OCI-LY1 (cell line): ENCODE measurements around the gene SMCHD1.
"Not testable (repeated sequence)": the region's sequence is repeated elsewhere in the genome, so short reads cannot be mapped to it uniquely, and the experiment has no call there.

Source experiments
- H2AFZ ChIP-seq: fragments of 200-600 bp; sonication (generic), shearing (Covaris generic); 2 replicates; pipeline ENCODE4 v1.6.0; 2014; ENCODE audit warnings: antibody characterized with exemption, mild to moderate bottlenecking, low read length
- H3F3A ChIP-seq: fragments of 200-600 bp; sonication (generic), shearing (Covaris generic); 2 replicates; pipeline ENCODE4 v1.6.0; 2014; ENCODE audit warnings: mild to moderate bottlenecking, antibody characterized with exemption, low read length, moderate library complexity; ENCODE audit not compliant: insufficient read depth
- H3K27ac ChIP-seq: fragments of 200-600 bp; sonication (generic); 2 replicates; pipeline ENCODE4 v1.5.1; 2014; ENCODE audit warnings: low read length, mixed run types, mild to moderate bottlenecking, low read depth; ENCODE audit not compliant: poor library complexity, severe bottlenecking
- H3K27me3 ChIP-seq: fragments of 200-600 bp; sonication (generic); 2 replicates; pipeline ENCODE4 v1.6.0; 2014; ENCODE audit warnings: antibody characterized with exemption, mild to moderate bottlenecking, low read length, moderate library complexity; ENCODE audit not compliant: insufficient read depth
- H3K36me3 ChIP-seq: fragments of 200-600 bp; sonication (generic); 2 replicates; pipeline ENCODE4 v1.6.1; 2014; ENCODE audit warnings: mild to moderate bottlenecking, antibody characterized with exemption, low read length, moderate library complexity, mixed read lengths; ENCODE audit not compliant: insufficient read depth
- H3K4me1 ChIP-seq: fragments of 200-600 bp; sonication (generic); 2 replicates; pipeline ENCODE4 v1.5.1; 2014; ENCODE audit warnings: mild to moderate bottlenecking, low read length, moderate library complexity; ENCODE audit not compliant: insufficient read depth, severe bottlenecking
- H3K4me2 ChIP-seq: fragments of 200-600 bp; sonication (generic), shearing (Covaris generic); 2 replicates; pipeline ENCODE4 v1.6.1; 2014; ENCODE audit warnings: low read length
- H3K4me3 ChIP-seq: fragments of 200-600 bp; sonication (generic); 2 replicates; pipeline ENCODE4 v1.5.1; 2014; ENCODE audit warnings: low read length, low read depth, mild to moderate bottlenecking, mixed read lengths; ENCODE audit not compliant: poor library complexity, severe bottlenecking
- H3K79me2 ChIP-seq: fragments of 200-600 bp; shearing (Covaris generic); 2 replicates; pipeline ENCODE4 v1.6.1; 2016; ENCODE audit warnings: mixed run types, low read length, mixed read lengths; ENCODE audit not compliant: insufficient read depth
- H3K9ac ChIP-seq: fragments of 200-600 bp; sonication (generic), shearing (Covaris generic); 2 replicates; pipeline ENCODE4 v1.6.1; 2014; ENCODE audit warnings: mild to moderate bottlenecking, low read length, mixed read lengths
- H3K9me2 ChIP-seq: fragments of 200-600 bp; sonication (generic), shearing (Covaris generic); 2 replicates; pipeline ENCODE4 v1.6.1; 2014; ENCODE audit warnings: low read depth, mild to moderate bottlenecking, low read length, mixed read lengths
- H3K9me3 ChIP-seq: fragments of 200-600 bp; shearing (Covaris generic); 2 replicates; pipeline ENCODE4 v1.6.1; 2014; ENCODE audit warnings: low read length, mixed read lengths
- H4K20me1 ChIP-seq: fragments of 200-600 bp; sonication (generic), shearing (Covaris generic); 2 replicates; pipeline ENCODE4 v1.6.0; 2016; ENCODE audit warnings: mild to moderate bottlenecking, low read length; ENCODE audit not compliant: insufficient read depth
- CTCF ChIP-seq: fragments of 200-600 bp; sonication (generic), shearing (Covaris generic); IDR thresholded peaks from 2 replicates; pipeline ENCODE4 v1.5.1; 2017; ENCODE audit warnings: mild to moderate bottlenecking, antibody characterized with exemption, low read length, moderate library complexity, mixed read lengths
- EZH2 ChIP-seq: fragments of 200-600 bp; sonication (generic), shearing (Covaris generic); IDR thresholded peaks from 2 replicates; pipeline ENCODE4 v1.8.0; 2017; ENCODE audit warnings: borderline replicate concordance, mixed run types, mild to moderate bottlenecking, antibody characterized with exemption, low read length, moderate library complexity, mixed read lengths

The SMCHD1 gene

DNA sequence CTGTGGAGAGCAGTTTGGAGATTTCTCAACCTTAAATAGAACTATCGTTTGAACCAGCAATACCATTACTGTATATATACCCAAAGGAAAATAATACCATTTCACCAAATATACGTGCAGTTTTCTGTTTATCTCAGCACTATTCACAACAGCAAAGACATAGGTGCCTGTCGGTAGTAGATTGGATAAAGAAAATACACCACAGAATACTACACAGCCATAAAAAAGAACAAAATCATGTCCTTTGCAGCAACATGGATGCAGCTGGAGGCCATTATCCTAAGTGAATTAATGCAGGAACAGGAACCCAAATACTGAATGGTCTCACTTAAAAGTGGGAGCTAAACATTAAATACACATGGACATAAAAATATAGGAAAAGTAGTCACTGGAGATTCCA, 81.3 kb downstream of the SMCHD1 start:
- Histone ChIP-seq H3K27me3 (no peaks in the 10 kb centered on the region), H3K4me2 (no peak overlapping the region), H3K4me3 (no peak overlapping the region), H3K9ac (no peak overlapping the region), H2AFZ (no peak overlapping the region), H3K36me3 (peaks cover 75% of the 10 kb centered on the region), H4K20me1 (no peaks in the 10 kb centered on the region), H3K9me2 (no peaks in the 10 kb centered on the region), H3K79me2 (no peaks in the 10 kb centered on the region), H3K9me3 (no peaks in the 10 kb centered on the region), H3K4me1 (no peaks in the 10 kb centered on the region), H3F3A (no peaks in the 10 kb centered on the region), H3K27ac (no peak overlapping the region)
- TF ChIP-seq EZH2 = no peak
- no peak for TF ChIP-seq CTCF

- H3K27me3 ChIP-seq, H3F3A ChIP-seq, H3K4me1 ChIP-seq, H3K4me3 ChIP-seq, H3K9ac ChIP-seq, H3K9me3 ChIP-seq, H3K27ac ChIP-seq, H3K9me2 ChIP-seq, H4K20me1 ChIP-seq, H3K4me2 ChIP-seq, H3K79me2 ChIP-seq, H2AFZ ChIP-seq: not testable (repeated sequence)
- H3K36me3 ChIP-seq = peaks cover 69% of the 10 kb centered on the region
These were observed 84.6 kb downstream of the SMCHD1 start for GRCh38 chr18:2740082-2740481.

- Histone ChIP-seq H4K20me1 (no peaks in the 10 kb centered on the region), H3K36me3 (peaks cover 76% of the 10 kb centered on the region), H2AFZ (no peak overlapping the region), H3K4me2 (no peak overlapping the region), H3K4me3 (no peak overlapping the region), H3K79me2 (no peaks in the 10 kb centered on the region), H3K27me3 (no peaks in the 10 kb centered on the region), H3K4me1 (no peaks in the 10 kb centered on the region), H3K9me3 (no peaks in the 10 kb centered on the region), H3F3A (no peaks in the 10 kb centered on the region), H3K9me2 (no peaks in the 10 kb centered on the region), H3K9ac (no peak overlapping the region), H3K27ac (no peak overlapping the region)
- TF ChIP-seq EZH2 (no peak), CTCF (no peak)
These were observed 90.7 kb downstream of the SMCHD1 start for GRCh38 chr18:2746274-2746673.

- Histone ChIP-seq H3F3A (no peaks in the 10 kb centered on the region), H3K4me3 (no peak overlapping the region), H3K4me2 (no peak overlapping the region), H3K27ac (no peak overlapping the region), H4K20me1 (no peaks in the 10 kb centered on the region), H3K36me3 (peaks cover 29% of the 10 kb centered on the region), H3K27me3 (no peaks in the 10 kb centered on the region), H3K9me2 (no peaks in the 10 kb centered on the region), H3K9ac (no peak overlapping the region), H3K79me2 (no peaks in the 10 kb centered on the region), H3K9me3 (no peaks in the 10 kb centered on the region), H2AFZ (no peak overlapping the region), H3K4me1 (no peaks in the 10 kb centered on the region)
- TF ChIP-seq EZH2 (no peak), CTCF (no peak)
These were observed 102.8 kb downstream of the SMCHD1 start for GRCh38 chr18:2758309-2758708.
